Activated gamma-delta T cell treated with Interleukin-2 at 50 U/mL for 16 hours (primary cell): ENCODE results near the gene PYHIN1.
A peak's percentile ranks its signal among the peaks of the same experiment; 100 is the strongest.

ENCODE experiments used
- DNase-seq: peaks from one replicate; pipeline ENCODE4 v3.0.0-alpha.2; 2020

PYHIN1 gene

DNA sequence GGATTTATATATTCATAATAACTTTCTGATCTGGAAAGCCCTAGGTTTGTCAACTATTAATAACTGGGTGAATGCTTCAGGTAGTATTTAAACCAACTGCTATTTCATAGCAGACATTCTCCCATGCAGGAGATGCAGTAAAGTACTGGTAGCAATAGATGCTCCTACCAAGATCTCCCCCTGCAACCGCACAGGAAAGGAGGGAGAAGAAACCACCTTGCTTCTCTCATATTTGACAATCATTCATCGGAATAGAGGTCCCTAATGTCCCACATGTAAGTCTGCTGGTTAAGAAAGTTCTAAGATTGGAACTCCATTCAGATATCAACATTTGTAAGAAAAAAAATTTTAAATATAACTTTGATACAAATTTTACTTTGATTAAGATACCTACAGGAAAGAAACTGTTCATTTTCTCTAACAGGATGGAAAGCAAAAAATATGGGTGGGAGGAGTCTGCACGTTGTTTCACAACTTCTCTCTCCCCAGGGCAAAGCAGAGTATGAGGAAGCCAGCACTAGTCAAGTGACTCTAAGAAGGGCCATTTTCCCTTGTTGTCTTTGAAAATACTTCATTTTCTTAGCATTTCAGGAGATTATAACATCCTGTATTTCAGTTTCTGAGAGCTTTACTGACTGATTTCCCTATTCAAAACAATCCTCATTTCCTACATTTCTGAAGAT, at the start of gene PYHIN1:
TSS of gene PYHIN1 (plus strand) at position 498 of the 683 bp plus-strand sequence. CDS start 5,359 bp downstream, outside the sequence.
- peak; percentile 34 for DNase-seq

DNA sequence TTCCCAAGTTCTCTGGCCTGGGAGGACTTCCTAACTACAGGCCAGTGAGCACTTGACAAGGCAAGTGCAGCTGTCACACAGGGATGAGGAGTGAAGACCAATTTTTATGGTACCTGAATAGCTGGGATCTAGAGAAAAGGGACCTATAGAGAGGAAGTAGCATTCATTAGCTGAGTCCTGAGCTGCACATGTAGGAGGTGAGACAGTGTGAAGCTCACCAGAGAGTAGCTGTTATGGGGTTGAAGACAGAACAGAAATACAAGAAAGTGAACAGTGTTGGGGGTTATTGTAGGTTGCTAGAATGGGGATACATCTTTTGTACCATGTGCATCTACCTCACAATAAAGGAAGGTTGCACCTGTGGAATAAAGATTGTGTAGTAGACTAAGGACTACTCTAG, 37.7 kb upstream of the PYHIN1 start:
- no peak for DNase-seq

DNA sequence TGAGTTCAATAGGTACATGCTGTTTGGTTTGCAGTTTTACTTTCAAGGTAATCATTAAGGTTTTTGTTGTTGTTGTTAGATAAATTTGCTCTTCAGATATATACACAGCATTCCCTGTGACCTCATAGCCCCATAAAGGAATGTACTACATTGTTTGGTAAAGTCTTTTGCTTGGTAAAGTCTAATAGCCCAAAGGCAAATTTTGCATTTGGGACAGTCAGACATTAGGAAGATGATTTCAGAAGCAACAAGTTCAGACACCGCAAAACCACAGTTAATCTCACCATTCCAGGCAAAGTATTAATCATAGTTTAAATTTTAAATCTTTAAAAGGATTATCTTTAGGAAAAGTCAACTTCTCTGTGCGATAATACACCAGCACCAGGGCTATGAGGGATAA, 32.6 kb upstream of the PYHIN1 start:
- DNase-seq: no peak

DNA sequence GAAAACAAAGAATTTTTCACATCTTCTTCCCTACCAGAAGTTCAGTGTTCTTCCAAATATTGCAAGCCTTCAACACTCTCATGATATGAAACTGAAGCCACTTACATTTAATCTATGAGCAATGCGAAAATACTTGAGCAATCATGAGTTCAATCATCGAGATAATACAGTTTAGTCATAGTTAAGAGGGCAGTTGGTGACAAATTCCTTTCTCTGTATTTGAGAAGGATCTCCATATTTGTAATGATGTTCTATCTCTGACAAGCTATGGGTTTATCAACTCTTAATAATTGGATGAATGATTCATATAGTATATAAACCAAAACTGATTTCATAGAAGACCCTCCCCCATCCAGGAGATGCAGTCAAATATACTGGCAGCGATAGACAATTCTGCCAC, 29.7 kb upstream of the PYHIN1 start:
- no peak for DNase-seq

DNA sequence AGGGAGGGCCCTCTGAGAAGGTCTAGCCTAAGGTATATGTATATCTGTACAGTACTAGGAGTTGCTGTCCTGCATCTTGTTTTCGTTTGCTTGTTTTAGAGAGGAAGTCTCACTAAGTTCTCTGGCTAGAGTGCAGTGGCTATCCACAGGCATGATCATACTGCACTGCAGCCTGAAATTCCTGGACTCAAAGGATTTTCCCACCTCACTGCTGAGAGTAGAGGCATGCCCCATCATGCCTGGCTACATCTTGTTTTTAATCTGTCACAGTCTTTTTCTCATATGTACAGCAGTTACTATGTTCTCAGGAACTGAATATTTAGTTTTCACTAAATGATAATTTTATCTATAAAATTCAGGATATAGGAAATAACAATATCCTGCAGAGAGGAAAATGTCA, 15.3 kb upstream of the PYHIN1 start:
- DNase-seq: no peak

DNA sequence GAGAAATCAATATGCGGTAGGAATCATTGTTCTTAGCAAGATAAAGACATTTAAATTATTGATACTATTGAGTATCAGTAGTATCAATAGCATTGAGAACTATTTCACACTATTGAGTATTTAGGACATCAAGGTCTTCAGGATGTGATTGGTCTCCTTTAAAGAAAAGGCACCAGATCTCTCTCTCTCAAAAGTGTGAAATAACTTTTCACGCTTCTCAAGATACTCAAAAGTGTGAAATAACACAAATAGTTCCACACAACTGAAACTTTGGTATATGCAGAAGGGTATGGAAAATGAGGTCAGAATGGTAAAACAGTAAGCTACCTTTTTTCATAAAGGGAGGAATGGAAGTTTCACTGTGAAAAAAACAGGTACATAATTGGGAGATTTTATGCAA, 6.7 kb upstream of the PYHIN1 start:
- no peak for DNase-seq

DNA sequence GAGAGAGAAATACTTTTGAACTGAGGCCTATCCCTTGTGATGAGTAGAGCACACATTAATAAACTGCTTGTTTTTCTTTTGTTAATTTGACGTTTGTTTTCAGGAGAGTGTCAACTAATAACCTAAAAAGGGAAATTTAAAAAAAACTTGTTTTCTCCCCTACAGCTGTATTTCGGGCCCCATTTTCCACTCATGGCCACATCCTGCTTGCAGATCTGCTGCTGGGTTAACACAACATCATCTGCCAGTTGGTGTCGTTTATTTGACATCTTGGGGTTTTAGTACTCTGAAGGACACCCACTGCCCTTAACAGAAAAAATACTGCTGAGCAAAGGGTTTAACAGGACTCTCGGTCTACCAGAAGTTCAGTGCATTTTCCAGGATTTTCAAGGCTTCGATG, 848 bp upstream of the PYHIN1 start:
- peak; percentile 48 for DNase-seq

DNA sequence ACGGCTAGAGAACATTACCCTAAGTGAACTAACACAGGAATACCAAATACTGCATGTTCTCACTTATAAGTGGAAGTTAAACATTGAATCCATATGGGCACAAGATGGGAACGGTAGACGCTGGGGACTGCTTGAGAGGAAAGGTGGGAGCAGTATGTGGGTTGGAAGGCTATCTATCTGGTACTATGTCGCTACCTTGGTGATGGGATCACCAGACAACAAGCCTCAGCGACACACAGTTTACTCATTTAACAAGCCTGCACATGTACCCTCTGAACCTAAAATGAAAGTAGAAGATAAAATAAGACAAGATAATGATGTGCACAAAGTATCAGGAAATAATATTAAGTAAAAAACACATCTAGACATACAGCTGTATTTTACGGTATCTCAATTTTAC, 819 bp downstream of the PYHIN1 start:
- no peak for DNase-seq

DNA sequence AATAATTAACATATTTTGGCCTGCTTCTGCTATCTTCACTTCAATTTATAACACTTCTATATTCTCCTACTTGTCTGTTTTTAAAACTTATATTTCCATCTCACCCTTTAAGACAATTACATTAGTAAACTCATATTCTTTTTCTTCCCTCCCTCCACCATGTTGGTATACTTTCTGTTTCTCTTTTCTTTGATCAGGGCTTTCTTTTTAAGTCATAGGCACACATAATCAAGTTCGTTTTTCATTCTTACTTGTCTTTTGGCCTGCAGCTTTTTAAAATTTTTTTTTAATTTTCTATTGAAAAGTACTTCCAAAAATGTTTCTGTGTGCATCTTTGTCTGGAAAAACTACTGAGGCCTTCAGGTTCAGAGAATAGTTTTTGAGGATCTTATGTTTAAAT, 2.3 kb downstream of the PYHIN1 start:
- no peak for DNase-seq

DNA sequence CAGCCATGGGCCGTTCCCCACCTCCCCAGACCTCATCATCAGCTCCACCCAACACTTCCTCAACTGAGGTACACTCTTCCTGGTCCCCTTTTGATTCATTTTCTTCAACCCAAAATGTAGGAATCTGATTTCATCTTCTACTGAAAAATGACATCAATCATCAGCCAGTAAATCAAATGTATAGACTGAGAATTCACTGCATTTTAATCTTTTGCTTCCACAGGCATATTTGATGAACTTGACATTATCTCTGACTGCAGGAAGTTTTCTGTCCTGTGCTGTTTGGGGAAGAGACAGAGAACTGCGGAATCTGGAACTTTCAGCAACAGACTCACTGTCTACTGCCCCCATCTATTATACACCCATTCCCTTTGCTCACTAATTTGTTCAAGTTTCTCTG, 7.8 kb downstream of the PYHIN1 start:
- no peak for DNase-seq

DNA sequence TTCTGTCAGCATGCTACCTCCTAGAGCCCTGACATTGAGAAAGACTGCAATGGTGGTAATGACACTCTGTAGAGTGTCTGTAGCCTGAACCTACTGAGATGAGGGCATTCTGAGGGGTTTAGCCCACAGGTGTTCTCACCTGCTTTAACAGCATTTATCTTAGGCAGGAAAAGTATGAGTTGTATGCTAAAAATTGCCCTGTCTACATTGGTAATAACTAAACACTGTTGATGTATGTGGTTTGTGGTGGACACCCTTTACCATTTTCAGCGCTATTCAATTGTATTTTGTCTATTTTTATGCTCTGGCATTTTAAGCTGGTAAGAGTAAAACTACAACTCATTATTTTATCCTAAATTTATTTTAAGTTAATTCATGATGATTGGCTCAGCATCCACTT, 10.0 kb downstream of the PYHIN1 start:
- DNase-seq: no peak

DNA sequence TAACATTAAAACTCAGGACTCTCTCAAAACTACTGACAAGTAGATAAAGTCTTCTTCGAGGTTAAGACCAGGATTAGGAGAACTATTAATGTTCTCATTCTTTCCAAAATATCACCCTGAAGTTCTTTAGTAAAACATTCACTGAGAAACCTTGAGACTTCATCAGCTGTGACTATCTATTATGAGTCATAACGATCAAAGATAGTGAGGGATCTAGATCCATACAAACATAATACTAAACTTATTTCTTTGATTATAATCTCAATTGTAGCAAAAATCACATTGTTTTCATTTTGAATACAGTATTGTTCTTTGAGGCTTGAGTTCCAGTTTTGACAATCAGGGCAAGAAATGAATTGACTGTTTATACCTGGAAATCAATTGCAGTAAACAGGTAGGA, 11.1 kb downstream of the PYHIN1 start:
- no peak for DNase-seq

DNA sequence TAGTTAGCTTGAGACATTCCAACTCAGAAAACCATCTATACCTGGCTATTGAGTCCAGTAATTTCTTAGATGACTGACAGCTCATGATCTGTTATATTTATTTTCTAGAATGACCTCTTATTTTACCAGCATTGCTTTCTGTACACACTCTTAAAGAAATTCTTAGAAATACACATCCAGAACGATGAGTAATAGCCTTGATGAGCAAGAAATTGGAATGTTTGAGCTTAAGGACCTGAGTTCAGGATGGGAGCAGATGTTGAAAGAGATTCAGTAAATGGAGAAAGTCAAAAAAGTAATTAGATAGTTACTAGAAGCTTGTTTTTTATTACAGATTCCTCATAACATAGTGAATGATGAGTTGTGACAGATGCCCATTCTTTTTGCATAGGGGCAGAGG, 11.7 kb downstream of the PYHIN1 start:
- no peak for DNase-seq

DNA sequence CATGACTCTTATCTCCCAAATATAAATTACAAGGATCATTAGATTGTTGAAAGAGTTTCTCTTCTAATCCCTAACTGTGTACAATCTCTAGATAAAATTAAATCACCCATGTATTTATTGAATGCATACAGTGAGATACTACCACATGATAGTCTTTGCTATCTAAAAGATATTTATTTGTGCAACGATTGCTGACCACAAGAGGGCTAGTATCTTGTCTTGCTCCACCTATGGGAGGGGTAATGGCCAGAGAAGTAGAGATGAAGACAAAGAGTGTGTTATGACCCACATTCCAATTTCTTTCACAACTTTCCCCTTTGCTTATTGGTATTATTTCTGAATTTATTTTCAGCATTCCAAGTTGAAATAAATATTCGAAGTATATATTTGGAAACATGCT, 13.7 kb downstream of the PYHIN1 start:
- no peak for DNase-seq

DNA sequence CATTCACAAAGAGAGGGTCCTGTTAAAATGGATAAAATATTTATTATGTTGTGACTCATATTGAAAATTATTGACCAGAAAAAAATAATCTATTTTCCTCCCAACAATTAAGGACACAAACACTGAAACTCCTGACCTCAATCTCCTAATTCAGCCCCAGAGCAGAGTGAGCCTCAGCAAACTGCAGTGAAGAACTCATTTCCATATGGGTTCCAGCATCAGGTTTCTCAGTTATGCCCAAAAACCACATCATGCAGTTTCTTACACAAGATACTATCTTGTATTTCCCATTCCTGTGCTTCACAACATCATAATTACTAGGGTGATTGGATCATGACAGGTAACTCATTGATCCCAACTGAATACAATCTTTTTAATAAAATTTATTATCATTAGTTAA, 15.4 kb downstream of the PYHIN1 start:
- no peak for DNase-seq

DNA sequence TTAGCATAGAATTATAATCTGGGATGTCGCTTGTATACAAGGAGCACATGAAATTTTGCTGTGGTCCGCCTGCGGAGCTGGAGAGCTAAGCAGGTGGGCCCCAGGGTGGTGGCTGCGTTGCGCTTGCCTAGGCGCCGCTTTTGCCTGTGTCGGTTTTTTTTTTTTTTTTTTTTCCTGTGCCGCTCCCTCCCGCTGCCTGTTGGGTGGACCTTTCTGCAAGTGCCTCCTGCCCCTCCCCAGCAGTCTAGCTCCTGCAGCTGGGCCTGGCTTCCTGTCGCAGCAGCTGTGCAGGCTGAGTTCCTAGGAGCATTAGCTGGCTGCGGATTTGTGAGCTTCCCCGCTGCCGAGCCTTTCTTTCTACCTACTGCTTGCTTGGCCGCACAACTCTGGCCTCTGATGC, 20.6 kb downstream of the PYHIN1 start:
- DNase-seq: no peak

DNA sequence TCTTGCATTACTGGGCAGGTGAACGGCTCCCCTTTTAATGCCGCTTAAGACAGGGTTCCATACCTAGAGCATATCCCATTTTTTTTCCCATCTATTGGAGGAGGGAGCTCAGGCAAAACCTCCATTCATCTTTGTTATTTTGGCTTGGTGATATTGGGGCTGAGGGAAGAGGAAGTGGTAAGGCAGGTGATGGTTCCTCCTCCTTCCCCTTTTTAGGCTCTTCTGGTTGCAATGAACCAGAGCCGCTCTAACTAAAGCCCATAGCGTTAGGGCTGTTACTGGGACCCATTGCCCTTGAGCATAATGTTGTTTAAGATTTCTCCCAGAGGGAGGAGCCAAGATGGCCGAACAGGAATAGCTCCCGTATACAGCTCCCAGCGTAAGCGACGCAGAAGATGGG, 21.1 kb downstream of the PYHIN1 start:
- DNase-seq: no peak

DNA sequence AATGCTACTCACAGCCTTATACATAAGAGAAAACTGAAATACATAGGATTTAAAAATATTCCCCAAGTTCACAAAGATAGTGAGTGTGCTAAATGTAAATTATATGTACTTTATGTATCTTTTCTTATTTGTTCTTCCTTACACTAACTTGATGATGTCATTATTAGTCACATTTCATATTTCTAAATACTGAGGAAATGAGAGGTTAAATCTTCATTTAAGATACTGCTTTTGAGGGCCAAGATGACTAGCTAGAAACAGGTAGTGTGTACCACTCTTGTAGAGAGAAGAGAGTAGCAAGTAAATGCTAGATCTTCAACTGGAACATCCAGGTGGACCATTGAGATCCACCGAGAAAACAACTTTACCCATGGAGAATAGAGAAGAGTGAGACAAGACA, 29.8 kb downstream of the PYHIN1 start:
- DNase-seq: no peak

DNA sequence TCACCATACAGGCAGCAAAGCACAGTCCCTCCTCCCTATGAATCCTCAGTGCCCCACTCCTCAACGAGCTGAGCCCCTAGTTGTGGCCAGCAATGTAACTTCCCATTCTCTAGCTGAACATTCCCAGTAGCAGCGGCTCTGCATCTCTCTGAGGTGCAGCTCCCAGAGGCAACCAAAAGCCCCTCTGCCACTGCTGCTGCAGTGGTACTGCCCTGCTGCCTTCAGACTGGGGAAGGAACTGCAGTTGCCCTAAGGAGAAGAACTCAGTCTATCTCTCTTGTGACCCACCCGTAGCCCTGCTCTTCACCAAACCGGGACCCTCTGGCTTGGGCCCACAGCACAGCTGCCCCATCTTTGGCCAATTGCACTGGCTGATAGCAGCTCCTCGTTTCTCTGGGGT, 31.6 kb downstream of the PYHIN1 start:
- DNase-seq: no peak

DNA sequence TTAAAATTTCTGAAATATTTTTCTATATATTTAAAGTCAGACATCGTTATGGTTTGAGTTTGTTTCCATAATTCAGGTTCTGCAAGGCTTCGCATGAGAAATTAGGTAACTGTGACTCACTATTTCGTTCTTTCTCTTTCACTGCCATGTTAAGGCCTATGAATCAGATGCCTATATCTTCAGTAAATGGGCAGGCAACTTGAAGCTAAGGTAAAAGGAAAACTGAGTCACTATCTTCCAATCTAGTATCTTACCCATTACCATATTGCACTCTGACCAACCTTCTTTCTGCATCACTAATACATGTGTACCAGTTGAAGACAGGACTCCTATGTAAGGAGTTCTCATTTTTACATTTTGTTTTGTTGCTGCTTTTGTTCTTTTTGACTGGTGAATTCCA, 37.8 kb downstream of the PYHIN1 start:
- DNase-seq: no peak

DNA sequence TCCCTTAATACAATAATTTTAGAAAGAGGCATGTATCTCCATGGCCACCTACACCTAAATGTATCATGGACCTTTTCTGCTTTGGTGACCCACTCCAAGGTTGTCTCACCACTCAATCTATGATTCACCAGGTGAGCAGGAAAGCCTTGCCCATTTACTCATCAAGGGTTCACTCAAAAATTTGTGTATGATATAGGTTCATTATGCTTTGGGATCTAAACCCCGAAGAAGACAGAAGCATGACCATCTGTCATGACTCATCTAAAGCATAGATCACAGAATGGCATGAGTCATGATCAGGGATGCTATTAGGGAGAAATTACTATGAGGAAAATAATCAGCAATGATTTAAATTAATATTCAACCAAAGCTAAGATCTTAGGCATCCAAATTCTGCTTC, 38.5 kb downstream of the PYHIN1 start:
- DNase-seq: no peak

DNA sequence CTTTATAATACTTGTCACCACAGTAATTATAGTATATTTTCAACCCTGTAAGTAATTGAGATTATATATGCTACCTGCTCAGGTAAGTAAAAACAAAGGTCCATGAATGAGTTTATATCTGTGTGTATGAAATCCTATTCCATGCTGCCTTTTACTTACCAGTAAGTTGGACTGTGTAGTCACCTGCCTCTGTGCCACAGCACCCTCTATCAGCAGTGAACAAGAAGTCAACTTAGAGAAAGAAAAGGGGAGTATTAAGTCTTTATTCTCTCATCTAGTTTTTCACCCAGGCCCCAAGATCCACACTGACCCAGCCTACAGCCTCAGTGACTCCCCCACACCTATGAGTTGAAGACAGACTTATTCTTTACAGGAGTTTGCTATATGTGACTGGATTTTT, 41.5 kb downstream of the PYHIN1 start:
- DNase-seq: no peak

DNA sequence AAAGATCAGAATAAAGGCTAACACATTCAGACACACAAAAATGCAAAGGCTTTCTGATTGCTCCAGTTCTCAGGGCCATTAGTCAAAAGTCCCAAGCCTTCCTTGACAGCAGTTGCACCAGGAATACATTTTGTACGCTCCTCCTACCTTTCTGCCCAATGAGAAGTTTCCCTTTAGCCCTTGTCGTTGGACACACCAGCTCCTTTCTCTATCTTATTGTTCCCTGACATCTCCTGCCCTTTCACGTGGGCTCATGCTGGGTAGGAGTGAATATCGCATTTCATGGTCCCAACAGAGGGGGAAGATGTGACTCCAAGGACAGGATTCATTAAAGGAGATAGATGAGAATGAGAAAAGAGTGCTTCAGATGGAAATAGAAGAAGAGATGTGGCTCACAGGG, 44.9 kb downstream of the PYHIN1 start:
- no peak for DNase-seq

DNA sequence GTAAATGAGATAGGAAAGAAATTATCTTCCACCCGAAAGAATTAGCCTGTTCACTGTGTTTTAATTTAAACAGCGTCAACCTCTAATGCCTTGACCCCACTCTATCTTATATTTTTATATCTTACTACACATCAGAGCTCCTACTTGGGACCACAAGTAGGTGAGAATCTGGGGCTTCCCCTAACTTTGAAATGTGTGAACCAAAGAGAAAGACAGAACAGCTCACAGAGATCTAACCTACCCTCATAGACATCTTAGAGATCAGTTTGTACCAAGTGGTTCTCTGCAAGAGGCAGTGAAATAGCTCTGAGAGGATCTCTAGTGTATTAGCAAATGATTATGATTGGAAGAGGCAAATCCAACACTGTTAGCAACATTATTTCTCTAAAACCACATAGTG, 47.4 kb downstream of the PYHIN1 start:
- DNase-seq: no peak

DNA sequence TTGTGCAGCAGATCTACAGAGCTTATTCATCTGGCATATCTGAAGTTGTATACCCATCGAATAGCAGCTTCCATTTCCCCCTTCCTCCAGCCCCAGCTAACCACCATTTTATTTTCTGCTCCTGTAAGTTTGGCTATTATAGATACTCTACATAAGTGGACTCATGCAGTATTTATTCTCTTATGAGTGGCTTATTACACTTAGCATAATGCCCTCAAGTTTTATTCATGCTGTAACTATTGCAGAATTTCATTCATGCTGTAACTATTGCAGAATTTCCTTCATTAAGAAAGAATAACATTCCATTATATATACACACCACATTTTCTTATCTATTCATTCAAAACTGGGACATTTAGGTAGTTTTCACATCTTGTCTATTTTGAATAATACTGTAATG, 47.9 kb downstream of the PYHIN1 start:
- no peak for DNase-seq

DNA sequence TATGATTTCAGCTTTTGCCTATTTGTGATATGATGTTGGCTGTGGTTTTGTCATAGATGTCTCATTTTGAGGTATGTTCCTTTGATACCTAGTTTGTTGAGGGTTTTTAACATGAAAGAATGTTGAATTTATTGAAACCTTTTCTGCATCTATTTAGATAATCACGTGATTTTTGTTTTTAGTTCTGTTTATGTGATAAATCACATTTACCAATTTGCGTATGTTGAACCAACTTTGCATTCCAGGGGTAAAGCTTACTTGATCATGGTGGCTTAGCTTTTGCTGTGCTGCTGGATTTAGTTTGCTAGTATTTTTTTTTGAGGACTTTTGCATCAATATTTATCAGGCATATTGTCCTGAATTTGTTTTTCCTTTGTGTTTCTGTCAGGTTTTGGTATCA, 51.9 kb downstream of the PYHIN1 start:
- no peak for DNase-seq
